Endothelial cell (in vitro differentiated cells): ENCODE data around the gene TMEM114. TPM values are rescaled to one million over a fixed set of nuclear protein-coding genes. Genes with fewer than 3 reads are reported as not detected.
A peak's percentile ranks its signal among the peaks of the same experiment; 100 is the strongest.

Experiments used
- DNase-seq: peaks from one replicate; pipeline ENCODE4 v3.0.0; 2021; ENCODE audit warnings: low spot score
- H3K27ac Mint-ChIP-seq: one replicate; pipeline ENCODE4 v1.8.0; 2021; ENCODE audit warnings: mixed read lengths, inconsistent platforms; ENCODE audit not compliant: unreplicated experiment
- H3K27me3 Mint-ChIP-seq: one replicate; pipeline ENCODE4 v1.8.0; 2021; ENCODE audit warnings: mild to moderate bottlenecking, moderate library complexity, mixed read lengths, inconsistent platforms; ENCODE audit not compliant: unreplicated experiment
- H3K36me3 Mint-ChIP-seq: one replicate; pipeline ENCODE4 v1.8.0; 2021; ENCODE audit warnings: mild to moderate bottlenecking, low read depth, mixed read lengths, inconsistent platforms; ENCODE audit not compliant: unreplicated experiment
- H3K4me1 Mint-ChIP-seq: one replicate; pipeline ENCODE4 v1.8.0; 2021; ENCODE audit warnings: mild to moderate bottlenecking, mixed read lengths, inconsistent platforms; ENCODE audit not compliant: unreplicated experiment
- H3K4me3 Mint-ChIP-seq: one replicate; pipeline ENCODE4 v1.8.0; 2021; ENCODE audit warnings: mild to moderate bottlenecking, mixed read lengths, inconsistent platforms; ENCODE audit not compliant: unreplicated experiment
- H3K9me3 Mint-ChIP-seq: one replicate; pipeline ENCODE4 v1.8.0; 2021; ENCODE audit warnings: mixed read lengths, inconsistent platforms; ENCODE audit not compliant: unreplicated experiment
- total RNA-seq: library from RNA; stranded (reverse); fragmentation: NEBNext Ultra II Directional; extraction: Animal tissue kit (Norgen Biotek cat#: 25700); gene quantifications from one replicate; pipeline ENCODE4 v1.2.1, GENCODE V29; 2021; ENCODE audit not compliant: unreplicated experiment
- TF ChIP-seq, protein P1 (sequence below): fragments of 200-600 bp; sonication (generic); IDR thresholded peaks from one replicate; pipeline ENCODE4 v1.5.0; 2021; ENCODE audit warnings: antibody characterized with exemption; ENCODE audit not compliant: unreplicated experiment

Gene TMEM114
- total RNA-seq, 1 donor from 2014 or later, result not detected

- H3K4me1 Mint-ChIP-seq, result peaks cover 7% of the 10 kb centered on the region
- H3K9me3 Mint-ChIP-seq, result no peaks in the 10 kb centered on the region
- H3K27me3 Mint-ChIP-seq, result no peaks in the 10 kb centered on the region
- no peak overlapping the region for H3K27ac Mint-ChIP-seq
- peaks cover 29% of the 10 kb centered on the region for H3K36me3 Mint-ChIP-seq
- no peak overlapping the region for H3K4me3 Mint-ChIP-seq
- no peak for DNase-seq
- TF ChIP-seq, protein P1, sequence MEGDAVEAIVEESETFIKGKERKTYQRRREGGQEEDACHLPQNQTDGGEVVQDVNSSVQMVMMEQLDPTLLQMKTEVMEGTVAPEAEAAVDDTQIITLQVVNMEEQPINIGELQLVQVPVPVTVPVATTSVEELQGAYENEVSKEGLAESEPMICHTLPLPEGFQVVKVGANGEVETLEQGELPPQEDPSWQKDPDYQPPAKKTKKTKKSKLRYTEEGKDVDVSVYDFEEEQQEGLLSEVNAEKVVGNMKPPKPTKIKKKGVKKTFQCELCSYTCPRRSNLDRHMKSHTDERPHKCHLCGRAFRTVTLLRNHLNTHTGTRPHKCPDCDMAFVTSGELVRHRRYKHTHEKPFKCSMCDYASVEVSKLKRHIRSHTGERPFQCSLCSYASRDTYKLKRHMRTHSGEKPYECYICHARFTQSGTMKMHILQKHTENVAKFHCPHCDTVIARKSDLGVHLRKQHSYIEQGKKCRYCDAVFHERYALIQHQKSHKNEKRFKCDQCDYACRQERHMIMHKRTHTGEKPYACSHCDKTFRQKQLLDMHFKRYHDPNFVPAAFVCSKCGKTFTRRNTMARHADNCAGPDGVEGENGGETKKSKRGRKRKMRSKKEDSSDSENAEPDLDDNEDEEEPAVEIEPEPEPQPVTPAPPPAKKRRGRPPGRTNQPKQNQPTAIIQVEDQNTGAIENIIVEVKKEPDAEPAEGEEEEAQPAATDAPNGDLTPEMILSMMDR, result no peak
Observed at GRCh38 chr16:8627456-8627855, 37.1 kb upstream of the TMEM114 start.

DNA sequence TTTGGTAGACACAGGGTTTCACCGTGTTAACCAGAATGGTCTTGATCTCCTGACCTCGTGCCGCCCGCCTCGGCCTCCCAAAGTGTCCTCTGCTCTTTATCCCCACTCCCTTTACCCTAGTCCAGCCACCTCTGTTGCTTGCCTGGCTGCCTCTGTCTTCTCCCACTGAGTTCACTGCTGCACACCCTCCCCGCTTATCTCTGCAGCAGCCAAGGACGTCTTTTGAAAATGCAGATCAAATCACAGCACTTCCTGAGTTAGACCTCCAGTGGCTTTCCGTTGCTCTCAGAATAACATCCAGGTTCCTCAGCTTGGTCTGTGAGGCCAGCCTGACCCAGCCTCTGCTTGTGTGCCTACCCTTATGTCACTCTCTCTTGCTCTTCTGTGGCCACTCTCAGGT, 36.6 kb upstream of the TMEM114 start:
- Mint-ChIP-seq H3K4me3 (no peak overlapping the region), H3K9me3 (no peaks in the 10 kb centered on the region), H3K4me1 (peaks cover 12% of the 10 kb centered on the region), H3K27ac (no peak overlapping the region), H3K27me3 (no peaks in the 10 kb centered on the region), H3K36me3 (peaks cover 29% of the 10 kb centered on the region)
- TF ChIP-seq, protein P1, result no peak
- DNase-seq, result no peak

GRCh38 chr16:8625491-8626087, 35.3 kb upstream of the TMEM114 start:
- no peak for DNase-seq
- Mint-ChIP-seq H3K4me1 (peaks cover 13% of the 10 kb centered on the region), H3K36me3 (peaks cover 29% of the 10 kb centered on the region), H3K27me3 (no peaks in the 10 kb centered on the region), H3K9me3 (no peaks in the 10 kb centered on the region), H3K4me3 (no peak overlapping the region), H3K27ac (no peak overlapping the region)
- TF ChIP-seq, protein P1, result no peak

DNA sequence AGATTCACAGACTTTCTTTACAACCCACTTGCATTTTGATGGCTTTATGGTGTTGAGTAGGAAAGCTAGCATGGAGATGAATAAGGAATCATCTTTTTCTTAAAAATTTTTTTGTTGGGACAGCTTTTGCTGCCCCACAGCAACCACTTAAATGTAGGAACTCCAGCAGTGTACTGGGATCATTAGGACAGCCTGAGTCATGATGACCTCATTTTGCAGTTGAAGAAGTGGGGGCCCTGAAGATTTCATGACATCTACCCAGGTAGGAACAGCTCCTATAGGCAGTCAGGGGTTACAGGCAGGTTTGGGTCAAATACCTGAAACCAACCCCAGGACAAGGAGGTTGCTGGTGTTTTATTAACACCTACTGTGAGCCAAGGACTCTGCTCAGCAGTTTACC, 33.3 kb upstream of the TMEM114 start:
- H3K27me3 Mint-ChIP-seq, result no peaks in the 10 kb centered on the region
- TF ChIP-seq, protein P1, result no peak
- peaks cover 17% of the 10 kb centered on the region for H3K36me3 Mint-ChIP-seq
- no peaks in the 10 kb centered on the region for H3K9me3 Mint-ChIP-seq
- H3K4me1 Mint-ChIP-seq, result peaks cover 9% of the 10 kb centered on the region
- DNase-seq, result no peak
- H3K4me3 Mint-ChIP-seq, result peak overlapping the region; percentile 62
- H3K27ac Mint-ChIP-seq, result no peak overlapping the region

- peak; percentile 6 for DNase-seq
- Mint-ChIP-seq H3K4me3 (peak overlapping the region; percentile 97), H3K27ac (peak overlapping the region; percentile 95), H3K9me3 (no peaks in the 10 kb centered on the region), H3K27me3 (peaks cover 2% of the 10 kb centered on the region), H3K36me3 (peaks cover 5% of the 10 kb centered on the region), H3K4me1 (peaks cover 6% of the 10 kb centered on the region)
- TF ChIP-seq, protein P1, result no peak
Observed at GRCh38 chr16:8622315-8622656, 32.0 kb upstream of the TMEM114 start.
